ENCODE data around the gene NANOS3. TPM values are rescaled to one million over a fixed set of nuclear protein-coding genes. Genes with fewer than 3 reads are reported as not detected.

The NANOS3 gene
- total RNA-seq, 1 donor from 2014 or later, result 0.40 TPM

- DNase-seq (ENCODE audit: low read depth in 2 of 2), result no peak
These were observed 12.0 kb upstream of the NANOS3 start for GRCh38 chr19:13864667-13865570.

- peak; percentile 31 to 34 for DNase-seq (ENCODE audit: low read depth in 2 of 2)
These were observed 11.1 kb upstream of the NANOS3 start for GRCh38 chr19:13865571-13866462.

- no peak for DNase-seq (ENCODE audit: low read depth in 2 of 2)
These were observed 10.4 kb upstream of the NANOS3 start for GRCh38 chr19:13866463-13867046.

- DNase-seq (ENCODE audit: low read depth in 2 of 2), result no peak
These were observed 8.3 kb upstream of the NANOS3 start for GRCh38 chr19:13868663-13869062.

- DNase-seq (ENCODE audit: low read depth in 2 of 2), result no peak
These were observed 7.7 kb upstream of the NANOS3 start for GRCh38 chr19:13869281-13869680.

GRCh38 chr19:13870873-13871272 lies 6.1 kb upstream of the NANOS3 start:
- DNase-seq (ENCODE audit: low read depth in 2 of 2), result no peak

GRCh38 chr19:13872339-13872694 lies 4.6 kb upstream of the NANOS3 start:
- no peak for DNase-seq (ENCODE audit: low read depth in 2 of 2)

GRCh38 chr19:13872695-13873389 lies 4.1 kb upstream of the NANOS3 start:
- peak; percentile 23 to 42 for DNase-seq (ENCODE audit: low read depth in 2 of 2)

GRCh38 chr19:13873834-13874515 lies 3.0 kb upstream of the NANOS3 start:
- no peak for DNase-seq (ENCODE audit: low read depth in 2 of 2)

GRCh38 chr19:13875824-13876223 lies 1.1 kb upstream of the NANOS3 start:
- DNase-seq (ENCODE audit: low read depth in 2 of 2), result no peak

- DNase-seq (ENCODE audit: low read depth in 2 of 2), result no peak
These were observed 369 bp downstream of the NANOS3 start for GRCh38 chr19:13877303-13877702.

GRCh38 chr19:13880059-13881043 lies 3.4 kb downstream of the NANOS3 start:
- peak; percentile 94 for DNase-seq (ENCODE audit: low read depth in 2 of 2)

- DNase-seq (ENCODE audit: low read depth in 2 of 2), result no peak
These were observed 4.3 kb downstream of the NANOS3 start for GRCh38 chr19:13881251-13881691.

GRCh38 chr19:13881692-13882418 lies 4.9 kb downstream of the NANOS3 start:
- no peak for DNase-seq (ENCODE audit: low read depth in 2 of 2)

- DNase-seq (ENCODE audit: low read depth in 2 of 2), result no peak
These were observed 5.5 kb downstream of the NANOS3 start for GRCh38 chr19:13882419-13882795.

- no peak for DNase-seq (ENCODE audit: low read depth in 2 of 2)
These were observed 5.9 kb downstream of the NANOS3 start for GRCh38 chr19:13882836-13883235.

GRCh38 chr19:13883516-13884064 lies 6.7 kb downstream of the NANOS3 start:
- DNase-seq (ENCODE audit: low read depth in 2 of 2), result no peak

GRCh38 chr19:13884726-13885591 lies 8.0 kb downstream of the NANOS3 start:
- DNase-seq (ENCODE audit: low read depth in 2 of 2), result no peak
